NB4 (cell line): ENCODE results near the gene DICER1.

Experiments used
- DNase-seq: peaks from one replicate; pipeline ENCODE4 v3.0.0; 2010; ENCODE audit warnings: low read depth
- H3K4me3 ChIP-seq: one replicate; pipeline ENCODE4 v1.5.1; 2011; ENCODE audit warnings: mild to moderate bottlenecking, low read depth, low read length, moderate library complexity
- CTCF ChIP-seq: IDR thresholded peaks from one replicate; pipeline ENCODE4 v1.5.1; 2012; ENCODE audit warnings: low read depth, low read length
- MAX ChIP-seq: IDR thresholded peaks from 2 replicates; pipeline ENCODE4 v1.6.1; 2011; ENCODE audit warnings: low read depth, low read length
- MYC ChIP-seq: IDR thresholded peaks from 2 replicates; pipeline ENCODE4 v1.6.1; 2011; ENCODE audit warnings: low read depth, low read length
- POLR2A ChIP-seq: IDR thresholded peaks from 2 replicates; pipeline ENCODE4 v1.6.1; 2011; ENCODE audit warnings: mild to moderate bottlenecking; ENCODE audit not compliant: insufficient read length; ENCODE audit errors: extremely low read depth

The DICER1 gene

GRCh38 chr14:95096476-95096875 lies 60.9 kb downstream of the DICER1 start:
- no peak for DNase-seq
- TF ChIP-seq MAX = no peak
- no peak for TF ChIP-seq MYC
- TF ChIP-seq POLR2A = no peak
- no peak for TF ChIP-seq CTCF
- no peak overlapping the region for H3K4me3 ChIP-seq

GRCh38 chr14:95095996-95096395 lies 61.3 kb downstream of the DICER1 start:
- H3K4me3 ChIP-seq = no peak overlapping the region
- TF ChIP-seq CTCF (no peak), POLR2A (no peak), MYC (no peak), MAX (no peak)
- DNase-seq = no peak

- no peak overlapping the region for H3K4me3 ChIP-seq
- no peak for DNase-seq
- TF ChIP-seq MYC (no peak), POLR2A (no peak), CTCF (no peak), MAX (no peak)
These were observed 64.6 kb downstream of the DICER1 start for GRCh38 chr14:95092723-95093122.

- no peak for TF ChIP-seq MAX
- no peak for TF ChIP-seq MYC
- no peak for TF ChIP-seq POLR2A
- TF ChIP-seq CTCF = no peak
- DNase-seq = no peak
- H3K4me3 ChIP-seq = no peak overlapping the region
These were observed 65.7 kb downstream of the DICER1 start for GRCh38 chr14:95091581-95091980.

- no peak for DNase-seq
- H3K4me3 ChIP-seq = no peak overlapping the region
- TF ChIP-seq MYC (no peak), POLR2A (no peak), MAX (no peak), CTCF (no peak)
These were observed 68.7 kb downstream of the DICER1 start for GRCh38 chr14:95088665-95089064.

GRCh38 chr14:95087619-95088018 lies 69.7 kb downstream of the DICER1 start:
- no peak for DNase-seq
- TF ChIP-seq MAX = no peak
- no peak for TF ChIP-seq MYC
- TF ChIP-seq POLR2A = no peak
- no peak overlapping the region for H3K4me3 ChIP-seq
